Left ventricle myocardium superior (tissue), 1 donor: ENCODE measurements around the gene TIMM21. TPM values are rescaled to one million over a fixed set of nuclear protein-coding genes. Genes with fewer than 3 reads are reported as not detected.
A peak's percentile ranks its signal among the peaks of the same experiment; 100 is the strongest.

Experiments used
- ATAC-seq: fragments of 200-7000 bp; cut with Tn5 transposase; one replicate; pipeline ENCODE4 v1.9.1; 2020; ENCODE audit warnings: mild to moderate bottlenecking, moderate library complexity
- DNase-seq: peaks from one replicate; pipeline ENCODE4 v3.0.0-alpha.2; 2020
- intact Hi-C: fragments of 100-400 bp; cut with micrococcal nuclease; formaldehyde crosslinking; loops from one replicate; pipeline ENCODE4 v1.11.0; 2022
- total RNA-seq: library from RNA; stranded (reverse); fragmentation: NEBNext Ultra II Directional; extraction: Animal tissue kit (Norgen Biotek cat#: 25700); gene quantifications from one replicate; pipeline ENCODE4 v1.2.1, GENCODE V29; 2021
- donor health status: DM: no; HTN: yes; CAD: no; lungs with severe emphysema.

Gene TIMM21
- total RNA-seq, 1 donor from 2014 or later, result 163 TPM

GRCh38 chr18:74141667-74142066, 6.7 kb upstream of the TIMM21 start:
- ATAC-seq, result no peak
- intact Hi-C loops, result no loop called here
- DNase-seq, result no peak

- intact Hi-C loops, result no loop called here
- ATAC-seq, result no peak
- DNase-seq, result no peak
Observed at GRCh38 chr18:74142252-74142651, 6.1 kb upstream of the TIMM21 start.

- ATAC-seq (no peak), DNase-seq (no peak)
- intact Hi-C loops, result no loop called here
Observed at GRCh38 chr18:74146756-74147155, 1.6 kb upstream of the TIMM21 start.

- no peak for ATAC-seq
- no peak for DNase-seq
- intact Hi-C loops, result no loop called here
Observed at GRCh38 chr18:74147491-74147778, 888 bp upstream of the TIMM21 start.

- intact Hi-C loops, result no loop called here
- ATAC-seq (no peak), DNase-seq (no peak)
Observed at GRCh38 chr18:74148543-74149070, 284 bp downstream of the TIMM21 start.

- intact Hi-C loops, result no loop called here
- no peak for DNase-seq
Observed at GRCh38 chr18:74149878-74150277, 1.6 kb downstream of the TIMM21 start.

GRCh38 chr18:74152270-74152669, 3.9 kb downstream of the TIMM21 start:
- ATAC-seq (no peak), DNase-seq (peak; percentile 37)
- intact Hi-C loops, result no loop called here

More at GRCh38 chr18:74149878-74150277, 1.6 kb downstream of the TIMM21 start:
- ATAC-seq, result no peak

GRCh38 chr18:74152857-74153256, 4.5 kb downstream of the TIMM21 start:
- no peak for ATAC-seq
- no peak for DNase-seq
- intact Hi-C loops, result no loop called here

- DNase-seq, result no peak
- intact Hi-C loops, result no loop called here
- ATAC-seq, result no peak
Observed at GRCh38 chr18:74153377-74153776, 5.1 kb downstream of the TIMM21 start.

GRCh38 chr18:74153793-74154192, 5.5 kb downstream of the TIMM21 start:
- DNase-seq (no peak), ATAC-seq (no peak)
- intact Hi-C loops, result no loop called here

- intact Hi-C loops, result no loop called here
- no peak for DNase-seq
- ATAC-seq, result no peak
Observed at GRCh38 chr18:74154716-74155115, 6.4 kb downstream of the TIMM21 start.

GRCh38 chr18:74155276-74155675, 7.0 kb downstream of the TIMM21 start:
- intact Hi-C loops, result no loop called here
- no peak for DNase-seq
- ATAC-seq, result no peak

GRCh38 chr18:74163019-74163660, 14.8 kb downstream of the TIMM21 start:
- intact Hi-C loops, result no loop called here
- no peak for DNase-seq
- no peak for ATAC-seq

- intact Hi-C loops, result no loop called here
Observed at GRCh38 chr18:74166386-74166785, 18.1 kb downstream of the TIMM21 start.

GRCh38 chr18:74171910-74172606, 23.7 kb downstream of the TIMM21 start:
- no peak for DNase-seq
- ATAC-seq, result no peak
- intact Hi-C loops, result no loop called here

More at GRCh38 chr18:74166386-74166785, 18.1 kb downstream of the TIMM21 start:
- ATAC-seq (no peak), DNase-seq (no peak)

GRCh38 chr18:74172697-74173433, 24.5 kb downstream of the TIMM21 start:
- DNase-seq (no peak), ATAC-seq (no peak)
- intact Hi-C loops, result no loop called here

- DNase-seq (no peak), ATAC-seq (no peak)
- intact Hi-C loops, result no loop called here
Observed at GRCh38 chr18:74173434-74173750, 25.1 kb downstream of the TIMM21 start.

- no peak for ATAC-seq
- intact Hi-C loops, result no loop called here
- no peak for DNase-seq
Observed at GRCh38 chr18:74175658-74176057, 27.3 kb downstream of the TIMM21 start.

- intact Hi-C loops, result no loop called here
- ATAC-seq (no peak), DNase-seq (no peak)
Observed at GRCh38 chr18:74178884-74179283, 30.6 kb downstream of the TIMM21 start.

- ATAC-seq (no peak), DNase-seq (no peak)
- intact Hi-C loops, result no loop called here
Observed at GRCh38 chr18:74179623-74180199, 31.4 kb downstream of the TIMM21 start.
